DND-41 (cell line): ENCODE measurements around the gene ADGRG6.

ENCODE experiments used
- EZH2 ChIP-seq: IDR thresholded peaks from 3 replicates; pipeline ENCODE4 v1.6.1; 2012; ENCODE audit warnings: borderline replicate concordance, low read depth, mild to moderate bottlenecking, moderate library complexity, low read length, inconsistent platforms; ENCODE audit not compliant: severe bottlenecking
- TF ChIP-seq, protein P1 (sequence below): IDR thresholded peaks from 2 replicates; pipeline ENCODE4 v1.5.1; 2012; ENCODE audit warnings: borderline replicate concordance, low read length, moderate library complexity, mild to moderate bottlenecking; ENCODE audit not compliant: poor library complexity, severe bottlenecking; ENCODE audit errors: extremely low read depth

DNA sequence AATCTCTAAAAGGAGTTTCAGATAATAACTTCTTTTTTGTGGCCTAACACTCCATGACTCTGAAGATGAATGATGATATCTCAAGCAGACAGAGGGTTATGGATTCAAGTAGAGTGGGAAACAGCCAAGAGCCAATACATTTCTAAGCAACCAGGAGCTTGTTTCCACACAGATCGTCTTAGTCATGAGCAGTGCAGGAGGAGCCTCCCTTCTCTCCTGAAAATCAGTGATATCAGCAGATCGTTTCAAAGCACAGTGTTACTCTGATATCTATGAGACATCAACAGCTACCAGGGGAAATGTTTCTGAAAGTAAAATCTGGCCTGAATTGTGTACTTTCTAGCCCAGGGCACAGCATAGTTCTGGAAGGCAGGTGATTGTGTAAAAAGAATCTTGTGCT, 11.5 kb downstream of the ADGRG6 start:
- TF ChIP-seq, protein P1, sequence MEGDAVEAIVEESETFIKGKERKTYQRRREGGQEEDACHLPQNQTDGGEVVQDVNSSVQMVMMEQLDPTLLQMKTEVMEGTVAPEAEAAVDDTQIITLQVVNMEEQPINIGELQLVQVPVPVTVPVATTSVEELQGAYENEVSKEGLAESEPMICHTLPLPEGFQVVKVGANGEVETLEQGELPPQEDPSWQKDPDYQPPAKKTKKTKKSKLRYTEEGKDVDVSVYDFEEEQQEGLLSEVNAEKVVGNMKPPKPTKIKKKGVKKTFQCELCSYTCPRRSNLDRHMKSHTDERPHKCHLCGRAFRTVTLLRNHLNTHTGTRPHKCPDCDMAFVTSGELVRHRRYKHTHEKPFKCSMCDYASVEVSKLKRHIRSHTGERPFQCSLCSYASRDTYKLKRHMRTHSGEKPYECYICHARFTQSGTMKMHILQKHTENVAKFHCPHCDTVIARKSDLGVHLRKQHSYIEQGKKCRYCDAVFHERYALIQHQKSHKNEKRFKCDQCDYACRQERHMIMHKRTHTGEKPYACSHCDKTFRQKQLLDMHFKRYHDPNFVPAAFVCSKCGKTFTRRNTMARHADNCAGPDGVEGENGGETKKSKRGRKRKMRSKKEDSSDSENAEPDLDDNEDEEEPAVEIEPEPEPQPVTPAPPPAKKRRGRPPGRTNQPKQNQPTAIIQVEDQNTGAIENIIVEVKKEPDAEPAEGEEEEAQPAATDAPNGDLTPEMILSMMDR, result no peak
- no peak for TF ChIP-seq EZH2
